KMS-11 (cell line): Measurements from ENCODE around the gene ACOT2.

Experiments used
- H2AFZ ChIP-seq: fragments of 200-600 bp; sonication (generic); 2 replicates; pipeline ENCODE4 v1.6.1; 2016; ENCODE audit warnings: antibody characterized with exemption, mixed run types, low read depth
- H3K27ac ChIP-seq: fragments of 200-600 bp; sonication (generic); 2 replicates; pipeline ENCODE4 v1.6.1; 2016; ENCODE audit warnings: mild to moderate bottlenecking, mixed run types
- H3K27me3 ChIP-seq: fragments of 200-600 bp; sonication (generic); 2 replicates; pipeline ENCODE4 v1.6.1; 2017; ENCODE audit warnings: mild to moderate bottlenecking, low read depth, mixed run types, moderate library complexity; ENCODE audit not compliant: insufficient read depth
- H3K36me3 ChIP-seq: fragments of 200-600 bp; sonication (generic); 2 replicates; pipeline ENCODE4 v1.6.1; 2017; ENCODE audit warnings: mild to moderate bottlenecking, mixed run types; ENCODE audit not compliant: insufficient read depth
- H3K4me1 ChIP-seq: fragments of 200-600 bp; sonication (generic); 2 replicates; pipeline ENCODE4 v1.6.1; 2016; ENCODE audit warnings: mild to moderate bottlenecking, low read depth, mixed run types; ENCODE audit not compliant: poor library complexity, severe bottlenecking
- H3K4me2 ChIP-seq: fragments of 200-600 bp; sonication (generic); 2 replicates; pipeline ENCODE4 v1.7.0; 2016; ENCODE audit warnings: mild to moderate bottlenecking, mixed run types
- H3K4me3 ChIP-seq: fragments of 200-600 bp; sonication (generic); IDR thresholded peaks from 2 replicates; pipeline ENCODE4 v1.6.1; 2017; ENCODE audit warnings: low read depth, low read length, mixed read lengths; ENCODE audit not compliant: insufficient read depth
- H3K79me2 ChIP-seq: fragments of 200-600 bp; sonication (generic); 2 replicates; pipeline ENCODE4 v1.6.1; 2016; ENCODE audit warnings: low read depth, mixed run types; ENCODE audit not compliant: insufficient read depth
- H3K9ac ChIP-seq: fragments of 200-600 bp; sonication (generic); 2 replicates; pipeline ENCODE4 v1.6.1; 2016; ENCODE audit warnings: mild to moderate bottlenecking, mixed run types
- H4K20me1 ChIP-seq: fragments of 200-600 bp; sonication (generic); 2 replicates; pipeline ENCODE4 v1.6.1; 2016; ENCODE audit warnings: mild to moderate bottlenecking, mixed run types; ENCODE audit not compliant: insufficient read depth
- TF ChIP-seq, protein P1 (sequence below): fragments of 200-600 bp; sonication (generic); conservative IDR thresholded peaks from 2 replicates; pipeline ENCODE4 v1.6.1; 2017; ENCODE audit warnings: low read depth, mild to moderate bottlenecking, antibody characterized with exemption, low read length, moderate library complexity, mixed read lengths

ACOT2 gene

DNA sequence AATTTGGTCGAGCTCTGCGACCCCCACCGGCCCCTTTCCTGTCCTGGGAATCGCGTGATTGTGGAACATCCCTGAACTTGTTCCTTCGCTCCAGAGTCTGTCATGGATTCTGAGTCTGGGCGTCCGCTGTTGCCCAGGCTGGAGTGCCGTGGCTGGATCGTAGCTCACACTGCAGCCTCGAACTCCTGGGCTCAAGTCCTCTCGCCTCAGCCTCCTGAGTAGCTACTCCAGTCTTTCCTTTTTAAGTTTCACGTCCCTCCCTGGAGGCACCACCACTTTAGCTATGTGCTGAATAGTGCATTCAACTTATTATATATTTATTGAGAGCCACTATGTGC is 44.0 kb downstream of the ACOT2 start:
- Histone ChIP-seq H3K4me1 (no peaks in the 10 kb centered on the region), H3K9ac (no peak overlapping the region), H3K4me3 (no peak overlapping the region), H3K27me3 (no peaks in the 10 kb centered on the region), H3K36me3 (no peaks in the 10 kb centered on the region), H2AFZ (0 out of 2 replicates have a peak overlapping the region, but pooled peaks have one; percentile 14), H3K79me2 (no peaks in the 10 kb centered on the region), H4K20me1 (no peaks in the 10 kb centered on the region), H3K27ac (no peak overlapping the region), H3K4me2 (no peak overlapping the region)
- TF ChIP-seq, protein P1, sequence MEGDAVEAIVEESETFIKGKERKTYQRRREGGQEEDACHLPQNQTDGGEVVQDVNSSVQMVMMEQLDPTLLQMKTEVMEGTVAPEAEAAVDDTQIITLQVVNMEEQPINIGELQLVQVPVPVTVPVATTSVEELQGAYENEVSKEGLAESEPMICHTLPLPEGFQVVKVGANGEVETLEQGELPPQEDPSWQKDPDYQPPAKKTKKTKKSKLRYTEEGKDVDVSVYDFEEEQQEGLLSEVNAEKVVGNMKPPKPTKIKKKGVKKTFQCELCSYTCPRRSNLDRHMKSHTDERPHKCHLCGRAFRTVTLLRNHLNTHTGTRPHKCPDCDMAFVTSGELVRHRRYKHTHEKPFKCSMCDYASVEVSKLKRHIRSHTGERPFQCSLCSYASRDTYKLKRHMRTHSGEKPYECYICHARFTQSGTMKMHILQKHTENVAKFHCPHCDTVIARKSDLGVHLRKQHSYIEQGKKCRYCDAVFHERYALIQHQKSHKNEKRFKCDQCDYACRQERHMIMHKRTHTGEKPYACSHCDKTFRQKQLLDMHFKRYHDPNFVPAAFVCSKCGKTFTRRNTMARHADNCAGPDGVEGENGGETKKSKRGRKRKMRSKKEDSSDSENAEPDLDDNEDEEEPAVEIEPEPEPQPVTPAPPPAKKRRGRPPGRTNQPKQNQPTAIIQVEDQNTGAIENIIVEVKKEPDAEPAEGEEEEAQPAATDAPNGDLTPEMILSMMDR, result no peak

- no peak overlapping the region for H3K4me2 ChIP-seq
- H2AFZ ChIP-seq, result no peak overlapping the region
- no peak overlapping the region for H3K4me3 ChIP-seq
- no peaks in the 10 kb centered on the region for H3K36me3 ChIP-seq
- H3K27me3 ChIP-seq, result no peaks in the 10 kb centered on the region
- H3K27ac ChIP-seq, result no peak overlapping the region
- H3K4me1 ChIP-seq, result no peaks in the 10 kb centered on the region
- no peaks in the 10 kb centered on the region for H4K20me1 ChIP-seq
- no peak overlapping the region for H3K9ac ChIP-seq
- H3K79me2 ChIP-seq, result no peaks in the 10 kb centered on the region
- TF ChIP-seq, protein P1, result no peak
Observed at GRCh38 chr14:73613419-73613963, 44.5 kb downstream of the ACOT2 start.

DNA sequence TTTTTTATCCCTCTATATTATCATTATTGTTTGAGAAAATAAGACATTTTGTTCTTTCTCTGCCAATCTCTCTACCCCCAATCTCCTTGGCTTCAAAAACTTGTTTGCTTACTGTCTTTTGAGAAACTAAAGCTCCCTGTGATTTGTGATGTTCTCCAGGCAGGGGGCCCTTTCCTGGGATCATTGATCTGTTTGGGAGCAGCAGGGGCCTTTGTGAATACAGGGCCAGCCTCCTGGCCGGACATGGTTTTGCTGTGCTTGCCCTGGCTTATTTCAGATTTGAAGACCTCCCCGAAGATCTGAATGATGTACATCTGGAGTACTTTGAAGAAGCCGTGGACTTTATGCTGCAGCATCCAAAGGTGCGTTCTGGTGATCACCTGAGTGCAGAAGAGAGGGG is 47.8 kb downstream of the ACOT2 start:
- no peak overlapping the region for H3K9ac ChIP-seq
- no peak overlapping the region for H3K4me3 ChIP-seq
- H3K27me3 ChIP-seq, result no peaks in the 10 kb centered on the region
- TF ChIP-seq, protein P1, result no peak
- no peaks in the 10 kb centered on the region for H4K20me1 ChIP-seq
- no peak overlapping the region for H3K27ac ChIP-seq
- H3K36me3 ChIP-seq, result no peaks in the 10 kb centered on the region
- no peak overlapping the region for H2AFZ ChIP-seq
- H3K4me2 ChIP-seq, result no peak overlapping the region
- H3K79me2 ChIP-seq, result no peaks in the 10 kb centered on the region
- H3K4me1 ChIP-seq, result no peaks in the 10 kb centered on the region

GRCh38 chr14:73619524-73619923 is 50.5 kb downstream of the ACOT2 start:
- no peaks in the 10 kb centered on the region for H3K4me1 ChIP-seq
- H3K36me3 ChIP-seq, result no peaks in the 10 kb centered on the region
- no peaks in the 10 kb centered on the region for H3K79me2 ChIP-seq
- no peak overlapping the region for H3K4me2 ChIP-seq
- H2AFZ ChIP-seq, result no peak overlapping the region
- H3K27me3 ChIP-seq, result no peaks in the 10 kb centered on the region
- no peak overlapping the region for H3K27ac ChIP-seq
- no peaks in the 10 kb centered on the region for H4K20me1 ChIP-seq
- H3K9ac ChIP-seq, result no peak overlapping the region
- TF ChIP-seq, protein P1, result no peak
- H3K4me3 ChIP-seq, result no peak overlapping the region
